ENCODE data around the gene LINGO3.

Gene LINGO3

GRCh38 chr19:2261438-2262172 lies 46.3 kb downstream of the LINGO3 start:
- no peak for DNase-seq

DNA sequence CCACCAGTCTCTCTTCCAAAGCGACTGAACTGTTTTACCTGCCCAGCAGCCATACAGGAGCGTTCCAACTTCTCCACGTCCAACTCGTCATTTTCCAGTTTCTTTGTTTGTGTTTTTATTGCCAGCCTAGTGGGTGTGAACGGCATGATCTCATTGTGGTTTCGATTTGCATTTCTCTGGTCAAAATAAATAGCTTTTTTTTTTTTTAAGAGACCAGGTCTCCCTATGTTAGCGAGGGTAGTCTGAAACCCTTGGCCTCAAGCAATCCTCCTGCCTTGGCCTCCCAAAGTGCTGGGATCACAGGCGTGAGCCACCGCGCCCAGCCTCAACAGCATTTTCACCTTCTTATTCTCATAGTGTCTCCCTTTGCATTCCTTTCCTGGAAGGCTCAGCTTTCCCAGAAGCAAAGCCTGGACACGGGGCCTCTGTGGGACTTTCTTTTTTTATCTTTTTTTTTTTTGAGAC lies 47.6 kb downstream of the LINGO3 start:
- DNase-seq, result no peak

DNA sequence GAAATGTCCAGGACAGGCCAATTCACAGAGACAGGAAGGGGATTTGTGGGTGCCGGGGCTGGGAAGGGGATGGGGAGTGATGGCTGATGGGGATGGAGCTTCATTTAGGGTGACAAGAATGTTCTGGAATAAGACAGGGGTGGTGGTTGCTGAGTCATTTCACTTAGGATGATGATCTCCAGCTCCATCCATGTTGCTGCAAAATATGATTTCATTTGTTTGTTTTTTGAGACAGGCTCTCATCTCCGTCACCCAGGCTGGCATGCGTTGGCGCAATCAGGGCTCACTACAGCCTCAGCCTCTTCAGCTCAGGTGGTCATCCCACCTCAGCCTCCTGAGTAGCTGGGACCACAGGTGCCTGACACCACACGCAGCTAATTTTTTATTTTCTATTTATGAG lies 48.6 kb downstream of the LINGO3 start:
- DNase-seq, result no peak

All from fibroblast of skin of abdomen (primary cell).